Skeletal muscle satellite cell (primary cell): ENCODE results near the gene ZNF483.
A peak's percentile ranks its signal among the peaks of the same experiment; 100 is the strongest.
"Not testable (repeated sequence)": the region's sequence is repeated elsewhere in the genome, so short reads cannot be mapped to it uniquely, and the experiment has no call there.

Experiments
- H3K27me3 ChIP-seq: 2 replicates; pipeline ENCODE4 v1.7.0; 2013; ENCODE audit warnings: low read length; ENCODE audit not compliant: control insufficient read depth, insufficient read depth
- H3K36me3 ChIP-seq: 2 replicates; pipeline ENCODE4 v1.7.0; 2013; ENCODE audit warnings: mild to moderate bottlenecking, control low read depth, low read length; ENCODE audit not compliant: insufficient read depth
- H3K4me1 ChIP-seq: 2 replicates; pipeline ENCODE4 v1.7.0; 2013; ENCODE audit warnings: low read length; ENCODE audit not compliant: control insufficient read depth, insufficient read depth
- H3K4me2 ChIP-seq: 2 replicates; pipeline ENCODE4 v1.7.0; 2013; ENCODE audit warnings: mild to moderate bottlenecking, low read length
- H3K4me3 ChIP-seq: 2 replicates; pipeline ENCODE4 v1.7.0; 2013; ENCODE audit warnings: low read length
- H3K9ac ChIP-seq: 2 replicates; pipeline ENCODE4 v1.7.0; 2013; ENCODE audit warnings: mild to moderate bottlenecking, low read depth, low read length, moderate library complexity
- H3K9me3 ChIP-seq: replicated peaks from 2 replicates; pipeline ENCODE4 v1.7.0; 2013; ENCODE audit warnings: mild to moderate bottlenecking, control low read depth, low read length

The ZNF483 gene

GRCh38 chr9:111599092-111599954 lies 74.3 kb downstream of the ZNF483 start, which contains the start of gene PTGR1:
Gene PTGR1, minus strand, starts transcription at chr9:111599647. Its CDS starts 2,225 bp downstream, at chr9:111597422.
- peaks cover 20% of the 10 kb centered on the region for H3K36me3 ChIP-seq
- peak within 1 kb of the TSS; percentile 81 for H3K4me2 ChIP-seq
- H3K4me3 ChIP-seq, result peak within 1 kb of the TSS; percentile 83
- peaks cover 16% of the 10 kb centered on the region for H3K4me1 ChIP-seq
- H3K27me3 ChIP-seq, result no peaks in the 10 kb centered on the region
- peak within 1 kb of the TSS; percentile 82 for H3K9ac ChIP-seq
- no peaks in the 10 kb centered on the region for H3K9me3 ChIP-seq

GRCh38 chr9:111599955-111600343 lies 75.0 kb downstream of the ZNF483 start:
- Histone ChIP-seq H3K4me2 (peak overlapping the region; percentile 81), H3K9me3 (no peaks in the 10 kb centered on the region), H3K36me3 (peaks cover 19% of the 10 kb centered on the region), H3K9ac (peak overlapping the region; percentile 82), H3K4me3 (peak overlapping the region; percentile 83), H3K4me1 (peaks cover 16% of the 10 kb centered on the region), H3K27me3 (no peaks in the 10 kb centered on the region)

GRCh38 chr9:111601237-111602018 lies 76.4 kb downstream of the ZNF483 start:
- Histone ChIP-seq H3K36me3 (peaks cover 7% of the 10 kb centered on the region), H3K4me2 (no peak overlapping the region), H3K9me3 (no peaks in the 10 kb centered on the region), H3K27me3 (no peaks in the 10 kb centered on the region), H3K9ac (peak overlapping the region; percentile 31), H3K4me1 (peaks cover 16% of the 10 kb centered on the region), H3K4me3 (no peak overlapping the region)

- no peaks in the 10 kb centered on the region for H3K9me3 ChIP-seq
- H3K4me3 ChIP-seq, result no peak overlapping the region
- no peak overlapping the region for H3K9ac ChIP-seq
- peaks cover 16% of the 10 kb centered on the region for H3K4me1 ChIP-seq
- H3K4me2 ChIP-seq, result no peak overlapping the region
- no peaks in the 10 kb centered on the region for H3K36me3 ChIP-seq
- no peaks in the 10 kb centered on the region for H3K27me3 ChIP-seq
Measured at GRCh38 chr9:111603041-111603440, 78.1 kb downstream of the ZNF483 start.

GRCh38 chr9:111604054-111604615 lies 79.2 kb downstream of the ZNF483 start:
- Histone ChIP-seq H3K36me3 (no peaks in the 10 kb centered on the region), H3K4me1 (peaks cover 16% of the 10 kb centered on the region), H3K4me3 (no peak overlapping the region), H3K9ac (no peak overlapping the region), H3K27me3 (peaks cover 4% of the 10 kb centered on the region), H3K4me2 (no peak overlapping the region), H3K9me3 (no peaks in the 10 kb centered on the region)

GRCh38 chr9:111605041-111605559 lies 80.1 kb downstream of the ZNF483 start:
- Histone ChIP-seq H3K27me3 (peaks cover 11% of the 10 kb centered on the region), H3K4me3 (no peak overlapping the region), H3K36me3 (no peaks in the 10 kb centered on the region), H3K9ac (no peak overlapping the region), H3K4me2 (no peak overlapping the region), H3K9me3 (no peaks in the 10 kb centered on the region), H3K4me1 (peaks cover 11% of the 10 kb centered on the region)

- Histone ChIP-seq H3K4me1 (no peaks in the 10 kb centered on the region), H3K4me3 (no peak overlapping the region), H3K36me3 (no peaks in the 10 kb centered on the region), H3K9ac (no peak overlapping the region), H3K4me2 (no peak overlapping the region), H3K27me3 (peaks cover 25% of the 10 kb centered on the region), H3K9me3 (no peaks in the 10 kb centered on the region)
Measured at GRCh38 chr9:111610149-111610548, 85.2 kb downstream of the ZNF483 start.

GRCh38 chr9:111610845-111611244 lies 85.9 kb downstream of the ZNF483 start:
- no peak overlapping the region for H3K4me2 ChIP-seq
- peaks cover 32% of the 10 kb centered on the region for H3K27me3 ChIP-seq
- no peaks in the 10 kb centered on the region for H3K9me3 ChIP-seq
- H3K36me3 ChIP-seq, result no peaks in the 10 kb centered on the region
- H3K4me1 ChIP-seq, result no peaks in the 10 kb centered on the region
- no peak overlapping the region for H3K9ac ChIP-seq
- H3K4me3 ChIP-seq, result no peak overlapping the region

GRCh38 chr9:111613436-111614040 lies 88.6 kb downstream of the ZNF483 start:
- Histone ChIP-seq H3K27me3 (peaks cover 38% of the 10 kb centered on the region), H3K4me2 (no peak overlapping the region), H3K4me1 (no peaks in the 10 kb centered on the region), H3K4me3 (no peak overlapping the region), H3K9ac (no peak overlapping the region), H3K36me3 (no peaks in the 10 kb centered on the region), H3K9me3 (no peaks in the 10 kb centered on the region)

- Histone ChIP-seq H3K27me3 (peaks cover 22% of the 10 kb centered on the region), H3K4me1 (no peaks in the 10 kb centered on the region), H3K9ac (no peak overlapping the region), H3K36me3 (no peaks in the 10 kb centered on the region), H3K4me2 (no peak overlapping the region), H3K9me3 (no peaks in the 10 kb centered on the region), H3K4me3 (no peak overlapping the region)
Measured at GRCh38 chr9:111615928-111616327, 90.9 kb downstream of the ZNF483 start.

GRCh38 chr9:111617349-111617748 lies 92.4 kb downstream of the ZNF483 start:
- H3K4me3 ChIP-seq, H3K9ac ChIP-seq, H3K4me2 ChIP-seq, H3K36me3 ChIP-seq, H3K4me1 ChIP-seq, H3K9me3 ChIP-seq: not testable (repeated sequence)
- peaks cover 20% of the 10 kb centered on the region for H3K27me3 ChIP-seq
